B cell (primary cell): Measurements from ENCODE around the gene PRCC.

ENCODE experiments used
- EZH2 ChIP-seq: IDR thresholded peaks from 2 replicates; pipeline ENCODE4 v1.6.1; 2012; ENCODE audit warnings: borderline replicate concordance, low read depth, mild to moderate bottlenecking, moderate library complexity, low read length; ENCODE audit not compliant: insufficient read depth, poor library complexity, severe bottlenecking
- TF ChIP-seq, protein P1 (sequence below): fragments of 200-600 bp; IDR thresholded peaks from one replicate; pipeline ENCODE4 v1.8.0; 2022; ENCODE audit warnings: antibody characterized with exemption, mild to moderate bottlenecking

- TF ChIP-seq, protein P1, sequence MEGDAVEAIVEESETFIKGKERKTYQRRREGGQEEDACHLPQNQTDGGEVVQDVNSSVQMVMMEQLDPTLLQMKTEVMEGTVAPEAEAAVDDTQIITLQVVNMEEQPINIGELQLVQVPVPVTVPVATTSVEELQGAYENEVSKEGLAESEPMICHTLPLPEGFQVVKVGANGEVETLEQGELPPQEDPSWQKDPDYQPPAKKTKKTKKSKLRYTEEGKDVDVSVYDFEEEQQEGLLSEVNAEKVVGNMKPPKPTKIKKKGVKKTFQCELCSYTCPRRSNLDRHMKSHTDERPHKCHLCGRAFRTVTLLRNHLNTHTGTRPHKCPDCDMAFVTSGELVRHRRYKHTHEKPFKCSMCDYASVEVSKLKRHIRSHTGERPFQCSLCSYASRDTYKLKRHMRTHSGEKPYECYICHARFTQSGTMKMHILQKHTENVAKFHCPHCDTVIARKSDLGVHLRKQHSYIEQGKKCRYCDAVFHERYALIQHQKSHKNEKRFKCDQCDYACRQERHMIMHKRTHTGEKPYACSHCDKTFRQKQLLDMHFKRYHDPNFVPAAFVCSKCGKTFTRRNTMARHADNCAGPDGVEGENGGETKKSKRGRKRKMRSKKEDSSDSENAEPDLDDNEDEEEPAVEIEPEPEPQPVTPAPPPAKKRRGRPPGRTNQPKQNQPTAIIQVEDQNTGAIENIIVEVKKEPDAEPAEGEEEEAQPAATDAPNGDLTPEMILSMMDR: no peak
- no peak for TF ChIP-seq EZH2
Observed at GRCh38 chr1:156733989-156734584, 33.2 kb upstream of the PRCC start.
